GM12875 (cell line): ENCODE data around the gene PEX13.
"Not testable (repeated sequence)": the region's sequence is repeated elsewhere in the genome, so short reads cannot be mapped to it uniquely, and the experiment has no call there.

Experiments
- H3K4me3 ChIP-seq: one replicate; pipeline ENCODE4 v1.5.1; 2011; ENCODE audit warnings: low read depth, low read length, control low read depth
- CTCF ChIP-seq: IDR thresholded peaks from 2 replicates; pipeline ENCODE4 v1.5.1; 2011; ENCODE audit warnings: low read depth, mild to moderate bottlenecking, control low read depth, inconsistent platforms, low read length, moderate library complexity, borderline replicate concordance; ENCODE audit not compliant: insufficient read depth

PEX13 gene

GRCh38 chr2:60977562-60977895 lies 40.0 kb upstream of the PEX13 start:
- TF ChIP-seq CTCF, result no peak
- no peak overlapping the region for H3K4me3 ChIP-seq

- H3K4me3 ChIP-seq, result no peak overlapping the region
- no peak for TF ChIP-seq CTCF
Measured at GRCh38 chr2:60979231-60979630, 38.3 kb upstream of the PEX13 start.

DNA sequence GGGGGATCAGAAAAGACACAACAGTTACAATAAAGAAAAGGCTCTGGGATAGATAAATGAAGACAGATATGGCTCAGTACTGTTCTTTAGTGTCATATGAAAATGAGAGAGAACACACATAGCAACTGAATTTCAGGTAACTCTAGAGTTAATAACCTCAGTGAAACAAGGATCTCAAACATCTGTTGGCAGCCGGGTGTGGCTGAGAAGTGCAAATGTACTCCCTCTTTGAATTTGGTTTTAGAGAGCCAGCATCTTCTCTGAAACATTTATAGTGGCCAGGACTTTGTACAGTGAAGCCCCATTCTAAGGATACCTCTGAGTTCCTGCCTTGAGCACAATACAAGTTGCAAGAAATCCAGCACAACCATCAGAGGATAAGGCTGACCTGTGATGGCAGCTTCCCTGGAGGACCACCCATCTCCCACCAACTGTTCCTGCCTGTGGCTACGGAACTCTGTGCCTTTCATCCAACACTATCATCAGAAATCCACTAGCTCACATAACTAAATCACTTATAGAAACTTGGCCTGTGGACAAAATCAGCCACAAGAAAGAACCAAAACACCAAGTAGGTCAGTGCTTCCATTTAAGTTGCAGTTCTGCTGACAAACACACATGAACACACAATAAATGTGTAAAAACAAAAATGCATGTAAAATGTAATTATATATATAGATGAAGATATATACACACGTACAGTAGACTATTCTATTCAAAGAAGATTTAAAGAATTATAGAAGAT lies 37.3 kb upstream of the PEX13 start:
- TF ChIP-seq CTCF, result no peak
- no peak overlapping the region for H3K4me3 ChIP-seq

DNA sequence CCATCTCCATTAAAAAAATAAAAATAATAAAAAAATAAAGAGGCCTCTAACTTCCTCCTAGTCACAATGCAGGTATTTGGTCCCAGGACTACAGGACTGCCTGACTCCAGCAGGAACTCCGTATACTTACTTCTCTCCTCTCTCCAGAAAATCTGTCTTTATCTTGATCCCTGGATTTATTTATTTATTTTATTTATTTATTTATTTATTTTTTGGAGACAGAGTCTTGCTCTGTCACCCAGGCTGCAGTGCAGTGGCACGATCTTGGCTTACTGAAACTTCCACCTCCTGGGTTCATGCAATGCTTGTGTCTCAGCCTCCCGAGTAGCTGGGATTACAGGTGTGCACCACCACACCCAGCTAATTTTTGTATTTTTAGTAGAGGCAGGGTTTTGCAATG lies 35.5 kb upstream of the PEX13 start:
- H3K4me3 ChIP-seq, result not testable (repeated sequence)

DNA sequence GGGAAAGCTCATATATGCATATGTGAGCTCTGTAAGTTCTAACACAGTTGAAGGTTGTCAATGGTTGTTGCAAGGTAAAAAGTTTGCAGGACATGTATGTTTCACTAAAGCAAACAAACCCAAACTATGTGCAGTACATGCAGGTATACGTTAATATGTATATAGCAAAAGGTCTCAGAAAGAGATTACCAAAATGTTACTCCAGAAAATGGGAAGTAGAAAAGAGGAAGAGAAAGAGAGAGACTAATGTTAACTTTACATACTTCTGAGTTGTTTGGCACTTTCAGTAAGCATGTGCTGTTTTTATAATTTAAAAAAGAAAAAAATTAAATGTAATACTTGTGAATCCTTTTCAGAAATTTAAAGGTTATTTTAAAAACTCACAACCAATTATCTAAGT lies 32.8 kb upstream of the PEX13 start:
- H3K4me3 ChIP-seq, result no peak overlapping the region
- no peak for TF ChIP-seq CTCF

DNA sequence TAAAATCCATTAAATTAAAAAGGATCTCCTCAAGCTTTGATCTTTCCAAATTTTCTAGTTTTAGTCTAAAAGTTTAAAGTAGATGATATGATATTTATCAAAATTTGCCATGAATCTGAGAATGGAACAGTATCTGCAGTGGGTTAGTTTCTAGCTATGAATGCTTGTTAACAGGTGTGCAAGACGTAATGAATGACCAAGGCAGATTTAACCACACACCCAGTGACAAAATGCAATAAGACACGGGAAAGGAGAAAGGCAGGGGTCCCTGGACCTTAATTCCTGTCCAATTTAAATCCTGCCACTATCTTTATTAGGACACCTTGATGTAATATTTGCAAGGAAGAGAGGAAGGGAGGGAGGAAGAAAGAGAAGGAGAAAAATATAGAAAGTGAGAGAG lies 30.5 kb upstream of the PEX13 start:
- no peak overlapping the region for H3K4me3 ChIP-seq
- TF ChIP-seq CTCF, result no peak

DNA sequence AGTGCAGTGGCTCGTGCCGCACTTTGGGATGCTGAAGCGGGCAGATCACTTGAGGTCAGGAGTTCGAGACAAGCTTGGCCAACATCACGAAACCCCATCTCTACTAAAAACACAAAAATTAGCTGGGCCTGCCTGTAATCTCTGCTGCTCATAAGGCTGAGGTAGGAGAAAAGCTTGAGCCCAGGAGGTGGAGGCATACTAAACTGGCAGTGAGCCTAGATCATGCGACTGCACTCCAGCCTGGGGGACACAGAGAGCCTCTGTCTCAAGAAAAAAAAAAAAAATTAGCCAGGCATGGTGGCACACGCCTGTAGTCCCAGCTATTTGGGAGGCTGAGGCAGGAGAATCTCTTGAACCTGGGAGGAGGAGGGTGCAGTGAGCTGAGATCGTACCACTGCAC lies 29.9 kb upstream of the PEX13 start:
- not testable (repeated sequence) for H3K4me3 ChIP-seq

DNA sequence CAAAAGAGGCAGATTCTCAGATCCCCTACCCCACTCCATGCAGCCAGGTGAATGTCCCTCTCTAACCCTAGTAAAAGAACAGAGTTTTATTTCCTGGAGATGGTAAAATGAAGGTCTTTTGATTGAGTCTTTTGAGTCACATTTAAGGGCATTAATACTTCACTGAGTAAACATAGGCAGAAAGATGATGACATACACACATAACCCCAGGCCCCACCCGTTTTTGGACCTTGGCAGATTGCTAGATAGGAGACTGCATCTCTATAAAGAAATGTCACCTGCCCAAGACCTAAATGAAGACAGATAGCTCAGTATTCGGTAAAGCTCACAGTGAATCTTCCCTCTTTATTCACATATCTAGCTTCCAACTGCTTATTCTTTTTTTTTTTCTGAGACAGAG lies 28.3 kb upstream of the PEX13 start:
- TF ChIP-seq CTCF, result no peak
- H3K4me3 ChIP-seq, result no peak overlapping the region
